RWPE2 (cell line): Measurements from ENCODE around the gene KLF15.

Experiments used
- ATAC-seq: fragments of 200-7000 bp; cut with Tn5 transposase; 3 replicates; pipeline ENCODE4 v1.9.1; 2021; ENCODE audit warnings: low read depth
- DNase-seq: peaks from one replicate; pipeline ENCODE4 v3.0.0-alpha.2; 2020; ENCODE audit warnings: low spot score
- H3K27ac ChIP-seq: fragments of 450-650 bp; 2 replicates; pipeline ENCODE4 v1.5.1; 2017; ENCODE audit warnings: mild to moderate bottlenecking; ENCODE audit not compliant: poor library complexity, severe bottlenecking
- H3K27me3 ChIP-seq: fragments of 250-450 bp; sonication (Bioruptor Pico); 2 replicates; pipeline ENCODE4 v1.5.1; 2021; ENCODE audit warnings: mild to moderate bottlenecking, moderate library complexity; ENCODE audit not compliant: insufficient read depth, poor library complexity, severe bottlenecking
- H3K36me3 ChIP-seq: fragments of 250-450 bp; sonication (Bioruptor Pico); 2 replicates; pipeline ENCODE4 v1.5.1; 2020; ENCODE audit warnings: low read depth, mild to moderate bottlenecking, moderate library complexity
- H3K4me1 ChIP-seq: fragments of 250-450 bp; sonication (Bioruptor Pico); 2 replicates; pipeline ENCODE4 v1.5.1; 2021; ENCODE audit warnings: mild to moderate bottlenecking, moderate library complexity; ENCODE audit not compliant: insufficient read depth, poor library complexity, severe bottlenecking
- H3K4me3 ChIP-seq: fragments of 250-450 bp; sonication (Bioruptor Pico); 2 replicates; pipeline ENCODE4 v1.5.1; 2021; ENCODE audit warnings: mild to moderate bottlenecking, moderate library complexity; ENCODE audit not compliant: severe bottlenecking
- H3K9me3 ChIP-seq: fragments of 250-450 bp; sonication (Bioruptor Pico); 2 replicates; pipeline ENCODE4 v1.5.1; 2021; ENCODE audit warnings: mild to moderate bottlenecking, moderate library complexity; ENCODE audit not compliant: severe bottlenecking
- TF ChIP-seq, protein P1 (sequence below): fragments of 450-650 bp; IDR thresholded peaks from one replicate; pipeline ENCODE4 v1.5.1; 2017; ENCODE audit warnings: mild to moderate bottlenecking, moderate library complexity; ENCODE audit not compliant: poor library complexity, severe bottlenecking

Gene KLF15

DNA sequence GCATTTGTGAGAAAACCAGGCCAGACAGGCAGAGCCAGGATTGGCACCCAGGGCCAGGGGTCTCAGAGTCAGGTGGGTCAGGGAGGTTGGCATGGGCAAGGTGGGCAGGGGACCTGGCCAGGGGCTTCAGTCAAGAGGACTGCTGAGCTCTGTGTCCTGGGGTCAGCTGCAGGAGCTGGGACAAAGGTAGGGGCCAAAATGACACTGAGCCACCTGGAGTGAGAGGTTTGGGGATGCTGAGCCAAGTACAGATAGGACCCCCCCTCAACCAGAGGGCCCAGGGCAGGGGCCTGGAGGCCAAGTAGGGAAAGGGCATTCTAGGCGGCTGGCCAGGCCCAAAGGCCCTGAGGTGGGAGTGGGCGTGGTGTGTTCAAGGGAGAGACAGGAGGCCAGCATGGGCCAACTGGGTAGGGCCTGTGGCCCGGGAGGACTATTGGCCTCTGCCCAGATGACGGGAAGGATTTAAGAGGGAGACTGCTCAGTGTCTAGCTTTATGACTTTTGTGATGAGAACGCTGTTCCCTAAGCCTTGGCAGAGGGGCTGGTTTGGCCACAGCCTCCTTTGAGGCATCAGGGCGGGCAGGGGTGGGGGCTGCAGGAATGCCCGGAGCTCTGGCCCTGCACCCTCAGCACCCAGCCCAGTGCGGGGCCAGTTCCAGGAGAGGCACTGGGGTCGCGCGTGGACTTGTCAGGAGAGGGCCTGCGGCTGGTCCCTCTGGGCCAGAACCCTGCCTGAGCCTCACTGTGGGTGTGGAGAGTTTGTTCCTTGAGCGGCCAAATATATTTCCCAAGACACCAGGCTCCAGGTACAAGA, 40.6 kb upstream of the KLF15 start:
- ATAC-seq (no peak), DNase-seq (peak; percentile 32)
- Histone ChIP-seq H3K27me3 (no peaks in the 10 kb centered on the region), H3K27ac (no peak overlapping the region), H3K9me3 (no peaks in the 10 kb centered on the region), H3K4me1 (no peaks in the 10 kb centered on the region), H3K36me3 (no peaks in the 10 kb centered on the region), H3K4me3 (no peak overlapping the region)
- TF ChIP-seq, protein P1, sequence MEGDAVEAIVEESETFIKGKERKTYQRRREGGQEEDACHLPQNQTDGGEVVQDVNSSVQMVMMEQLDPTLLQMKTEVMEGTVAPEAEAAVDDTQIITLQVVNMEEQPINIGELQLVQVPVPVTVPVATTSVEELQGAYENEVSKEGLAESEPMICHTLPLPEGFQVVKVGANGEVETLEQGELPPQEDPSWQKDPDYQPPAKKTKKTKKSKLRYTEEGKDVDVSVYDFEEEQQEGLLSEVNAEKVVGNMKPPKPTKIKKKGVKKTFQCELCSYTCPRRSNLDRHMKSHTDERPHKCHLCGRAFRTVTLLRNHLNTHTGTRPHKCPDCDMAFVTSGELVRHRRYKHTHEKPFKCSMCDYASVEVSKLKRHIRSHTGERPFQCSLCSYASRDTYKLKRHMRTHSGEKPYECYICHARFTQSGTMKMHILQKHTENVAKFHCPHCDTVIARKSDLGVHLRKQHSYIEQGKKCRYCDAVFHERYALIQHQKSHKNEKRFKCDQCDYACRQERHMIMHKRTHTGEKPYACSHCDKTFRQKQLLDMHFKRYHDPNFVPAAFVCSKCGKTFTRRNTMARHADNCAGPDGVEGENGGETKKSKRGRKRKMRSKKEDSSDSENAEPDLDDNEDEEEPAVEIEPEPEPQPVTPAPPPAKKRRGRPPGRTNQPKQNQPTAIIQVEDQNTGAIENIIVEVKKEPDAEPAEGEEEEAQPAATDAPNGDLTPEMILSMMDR, result no peak

DNA sequence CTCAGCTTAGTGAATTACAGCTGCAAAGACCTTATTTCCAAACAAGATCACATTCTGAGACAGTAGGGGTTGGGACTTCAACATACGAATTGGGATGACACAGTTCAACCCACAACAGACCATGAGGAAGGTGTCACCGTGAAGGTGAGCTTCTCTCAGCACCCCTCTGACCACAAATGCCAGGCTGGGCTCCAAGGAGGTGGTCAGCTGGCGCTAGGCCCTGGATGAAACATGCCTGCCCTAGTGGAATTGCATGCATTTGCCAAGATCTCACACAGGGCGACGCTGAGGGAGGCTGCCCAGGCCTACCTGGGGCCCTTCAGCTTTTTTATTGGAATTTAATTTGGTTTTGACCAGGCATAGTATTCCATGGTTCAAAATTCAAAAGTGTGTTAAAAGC, 39.3 kb upstream of the KLF15 start:
- TF ChIP-seq, protein P1, result no peak
- Histone ChIP-seq H3K27ac (no peak overlapping the region), H3K4me1 (no peaks in the 10 kb centered on the region), H3K36me3 (no peaks in the 10 kb centered on the region), H3K27me3 (no peaks in the 10 kb centered on the region), H3K4me3 (no peak overlapping the region), H3K9me3 (no peaks in the 10 kb centered on the region)
- DNase-seq (no peak), ATAC-seq (no peak)

DNA sequence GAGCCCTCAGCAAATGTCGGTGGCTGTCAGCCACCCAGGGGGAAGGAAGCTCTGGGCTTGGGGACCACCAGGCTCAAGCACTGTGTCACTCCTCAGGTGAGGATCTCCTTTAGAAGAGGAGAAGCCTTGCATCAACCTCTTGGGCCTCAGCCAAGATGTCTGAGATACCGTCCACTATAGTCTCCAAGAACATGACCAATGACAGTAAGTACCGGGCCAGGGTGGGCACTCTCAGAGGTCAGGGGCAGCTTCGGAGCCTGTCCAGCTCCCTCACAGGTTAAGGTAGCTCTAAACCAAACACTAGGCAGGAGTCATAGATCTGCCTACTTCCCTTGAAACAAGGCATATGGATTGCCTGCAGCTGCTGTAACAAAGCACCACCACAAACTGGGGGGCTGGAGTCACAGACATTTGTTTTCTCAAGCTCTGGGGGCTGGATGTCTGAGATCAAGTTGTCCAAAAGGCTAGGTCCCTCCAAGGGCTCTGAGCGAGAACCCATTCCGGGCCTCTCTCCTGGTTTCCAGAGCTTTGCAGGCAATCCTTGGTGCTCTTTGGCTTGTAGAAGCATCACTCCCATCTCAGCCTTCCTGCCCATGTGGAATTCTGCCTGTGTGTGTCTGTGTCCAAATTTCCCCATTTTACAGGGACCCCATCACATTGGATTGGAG, 38.8 kb upstream of the KLF15 start:
- Histone ChIP-seq H3K27me3 (no peaks in the 10 kb centered on the region), H3K4me1 (no peaks in the 10 kb centered on the region), H3K27ac (no peak overlapping the region), H3K36me3 (no peaks in the 10 kb centered on the region), H3K4me3 (no peak overlapping the region), H3K9me3 (no peaks in the 10 kb centered on the region)
- TF ChIP-seq, protein P1, result no peak
- DNase-seq (no peak), ATAC-seq (no peak)

DNA sequence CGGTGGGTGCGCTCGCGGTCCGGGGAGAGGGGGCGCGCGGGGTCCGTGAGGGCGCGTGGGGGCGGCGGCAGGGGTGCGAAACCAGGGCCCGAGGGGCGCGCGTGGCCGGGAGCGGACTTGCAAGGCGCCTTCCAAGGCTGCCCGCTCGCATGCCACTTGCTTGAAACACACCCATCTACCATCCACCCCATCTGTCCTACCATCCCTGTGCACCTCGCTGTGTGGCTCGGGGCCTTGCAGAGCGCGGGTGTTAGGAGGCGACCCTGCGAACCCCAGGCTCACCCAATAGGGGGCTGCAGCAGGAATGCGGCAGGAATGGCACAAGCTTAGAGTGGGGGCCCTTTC, 37.7 kb upstream of the KLF15 start:
- ATAC-seq (no peak), DNase-seq (peak; percentile 36)
- Histone ChIP-seq H3K4me1 (no peaks in the 10 kb centered on the region), H3K4me3 (no peak overlapping the region), H3K27ac (no peak overlapping the region), H3K36me3 (no peaks in the 10 kb centered on the region), H3K9me3 (no peaks in the 10 kb centered on the region), H3K27me3 (no peaks in the 10 kb centered on the region)
- TF ChIP-seq, protein P1, result no peak
